HG02852 (cell line): ENCODE data around the gene NTSR1.

Experiments
- ATAC-seq: cut with Tn5 transposase; IDR thresholded peaks from one replicate; pipeline ENCODE4 v1.9.1; 2021; ENCODE audit warnings: mild to moderate bottlenecking, moderate library complexity; ENCODE audit not compliant: unreplicated experiment

The NTSR1 gene

DNA sequence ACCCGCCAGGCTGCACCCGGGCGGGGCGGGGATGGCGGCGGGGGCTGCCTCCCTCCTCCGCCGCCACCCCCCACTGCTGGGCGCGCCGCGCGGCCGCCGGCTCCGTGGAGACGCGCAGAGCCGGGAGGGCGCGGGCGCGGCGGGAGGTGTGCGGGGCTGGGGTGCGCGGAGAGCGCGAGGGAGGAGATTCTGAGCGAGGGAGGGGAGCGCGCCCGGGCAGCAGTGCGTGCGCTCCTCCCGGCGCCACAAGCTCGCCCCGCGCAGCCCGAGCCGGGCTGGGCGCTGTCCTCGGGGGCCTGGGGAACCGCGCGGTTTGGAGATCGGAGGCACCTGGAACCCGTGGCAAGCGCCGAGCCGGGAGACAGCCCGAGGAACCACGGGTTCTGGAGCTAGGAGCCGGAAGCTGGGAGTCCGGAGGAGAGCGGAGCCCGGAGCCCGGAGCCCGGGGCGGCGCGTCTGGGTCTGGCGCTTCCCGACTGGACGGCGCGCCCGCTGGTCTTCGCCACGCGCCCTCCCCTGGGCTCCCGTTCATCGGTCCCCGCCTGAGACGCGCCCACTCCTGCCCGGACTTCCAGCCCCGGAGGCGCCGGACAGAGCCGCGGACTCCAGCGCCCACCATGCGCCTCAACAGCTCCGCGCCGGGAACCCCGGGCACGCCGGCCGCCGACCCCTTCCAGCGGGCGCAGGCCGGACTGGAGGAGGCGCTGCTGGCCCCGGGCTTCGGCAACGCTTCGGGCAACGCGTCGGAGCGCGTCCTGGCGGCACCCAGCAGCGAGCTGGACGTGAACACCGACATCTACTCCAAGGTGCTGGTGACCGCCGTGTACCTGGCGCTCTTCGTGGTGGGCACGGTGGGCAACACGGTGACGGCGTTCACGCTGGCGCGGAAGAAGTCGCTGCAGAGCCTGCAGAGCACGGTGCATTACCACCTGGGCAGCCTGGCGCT, at the start of gene NTSR1:
Gene NTSR1, plus strand, starts transcription at position 246 of the 946 bp plus-strand sequence. Its CDS starts 372 bp downstream, at position 618.
- no peak for ATAC-seq

- no peak for ATAC-seq
Measured at GRCh38 chr20:62659488-62660239, 49.0 kb upstream of the NTSR1 start.

DNA sequence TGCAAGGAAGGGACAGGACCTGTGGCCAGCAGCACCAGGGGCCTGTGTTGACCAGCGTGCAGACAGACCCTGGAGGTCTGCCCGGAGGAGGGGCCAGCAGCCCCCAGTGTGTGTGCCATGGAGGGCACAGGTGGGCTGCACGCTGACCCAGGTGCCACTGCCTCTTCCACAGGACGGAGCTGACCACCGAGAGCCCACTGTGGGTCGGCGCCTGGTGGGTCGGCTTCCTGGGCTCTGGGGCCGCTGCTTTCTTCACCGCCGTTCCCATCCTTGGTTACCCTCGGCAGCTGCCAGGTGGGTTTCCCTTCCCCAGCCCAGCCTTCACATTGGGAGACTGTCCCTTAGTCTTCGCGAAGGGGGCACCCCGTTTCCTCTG, 48.4 kb upstream of the NTSR1 start:
- ATAC-seq: no peak

GRCh38 chr20:62660768-62661167, 47.9 kb upstream of the NTSR1 start:
- no peak for ATAC-seq

DNA sequence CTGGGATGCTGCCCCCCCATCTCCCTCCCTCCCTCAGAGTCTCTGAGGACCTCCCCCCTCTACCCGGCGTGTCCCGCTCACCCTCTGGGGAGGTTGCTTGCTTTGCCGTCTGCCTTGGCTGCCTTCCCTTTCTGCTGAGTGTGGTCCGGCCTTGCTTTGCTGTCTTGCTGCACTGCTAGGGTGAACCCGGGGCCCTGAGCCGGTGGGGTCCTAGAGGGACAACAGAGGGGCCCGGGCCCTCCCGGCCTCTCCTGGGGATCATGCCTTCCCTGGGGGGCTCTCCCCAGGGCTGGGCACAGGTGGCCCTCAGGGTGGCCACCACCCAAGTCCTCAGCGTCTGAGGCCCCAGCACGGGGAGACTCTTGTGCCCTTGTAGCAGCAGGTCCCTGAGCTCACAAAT, 47.0 kb upstream of the NTSR1 start:
- no peak for ATAC-seq

DNA sequence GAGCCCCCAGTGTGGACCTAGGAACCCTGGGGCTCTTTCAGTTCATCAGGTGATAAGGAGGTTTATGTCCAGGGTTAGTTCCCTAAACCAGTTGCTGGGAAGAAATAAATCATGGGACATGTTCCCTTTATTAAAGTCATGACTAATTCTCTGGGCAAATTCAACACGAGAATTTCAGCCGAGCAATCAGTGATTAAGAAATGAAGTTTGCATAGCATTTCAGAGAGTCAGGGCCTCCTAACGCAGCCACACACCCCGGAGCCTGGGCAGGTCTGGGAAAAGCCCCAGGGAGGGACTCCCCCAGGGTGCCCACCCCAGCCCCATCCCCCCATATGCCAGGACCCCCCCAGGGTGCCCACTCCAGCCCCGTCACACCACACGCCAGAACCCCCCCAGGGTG, 46.2 kb upstream of the NTSR1 start:
- no peak for ATAC-seq

DNA sequence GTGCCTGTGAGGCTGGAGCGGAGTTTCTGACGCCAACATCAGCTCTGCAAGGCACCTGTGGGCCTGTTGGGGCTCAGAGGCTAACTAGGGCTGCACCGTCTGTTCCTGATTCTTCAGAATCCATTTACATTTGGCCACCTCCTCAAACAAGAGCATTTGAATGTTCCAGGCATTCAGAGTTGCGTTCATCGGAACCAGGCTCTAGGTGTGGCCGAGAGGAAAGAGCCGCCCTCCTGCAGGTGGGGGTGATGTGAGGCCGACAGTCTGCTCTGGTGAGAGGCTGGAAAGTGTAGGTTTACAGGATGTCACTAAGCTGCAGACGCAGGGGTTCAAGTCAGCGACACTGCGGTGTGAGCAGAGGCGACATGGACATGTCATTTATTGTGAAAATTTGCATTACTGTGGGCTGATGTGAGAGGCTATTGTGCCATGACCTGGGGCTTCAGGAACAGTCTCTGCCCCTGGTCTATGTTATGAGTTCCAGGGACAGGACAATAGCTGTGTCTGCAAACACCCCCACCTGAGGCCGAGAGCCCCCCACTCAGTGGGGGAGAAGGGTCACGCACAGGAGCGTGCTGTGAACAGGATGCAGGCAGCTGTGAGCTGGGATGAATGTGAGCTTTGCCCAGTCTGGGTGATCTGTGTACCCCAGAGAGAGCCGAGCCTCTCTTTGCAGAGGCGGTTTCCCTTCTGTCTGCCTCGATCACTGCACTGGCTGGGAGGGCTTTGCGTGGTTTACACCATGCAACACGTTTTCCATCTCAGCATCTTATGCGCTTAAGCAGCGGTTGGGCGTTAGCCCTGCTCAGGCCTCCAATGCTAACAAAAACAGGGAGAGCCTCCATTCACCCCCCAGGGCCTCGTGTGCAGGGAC, 45.3 kb upstream of the NTSR1 start:
- no peak for ATAC-seq

DNA sequence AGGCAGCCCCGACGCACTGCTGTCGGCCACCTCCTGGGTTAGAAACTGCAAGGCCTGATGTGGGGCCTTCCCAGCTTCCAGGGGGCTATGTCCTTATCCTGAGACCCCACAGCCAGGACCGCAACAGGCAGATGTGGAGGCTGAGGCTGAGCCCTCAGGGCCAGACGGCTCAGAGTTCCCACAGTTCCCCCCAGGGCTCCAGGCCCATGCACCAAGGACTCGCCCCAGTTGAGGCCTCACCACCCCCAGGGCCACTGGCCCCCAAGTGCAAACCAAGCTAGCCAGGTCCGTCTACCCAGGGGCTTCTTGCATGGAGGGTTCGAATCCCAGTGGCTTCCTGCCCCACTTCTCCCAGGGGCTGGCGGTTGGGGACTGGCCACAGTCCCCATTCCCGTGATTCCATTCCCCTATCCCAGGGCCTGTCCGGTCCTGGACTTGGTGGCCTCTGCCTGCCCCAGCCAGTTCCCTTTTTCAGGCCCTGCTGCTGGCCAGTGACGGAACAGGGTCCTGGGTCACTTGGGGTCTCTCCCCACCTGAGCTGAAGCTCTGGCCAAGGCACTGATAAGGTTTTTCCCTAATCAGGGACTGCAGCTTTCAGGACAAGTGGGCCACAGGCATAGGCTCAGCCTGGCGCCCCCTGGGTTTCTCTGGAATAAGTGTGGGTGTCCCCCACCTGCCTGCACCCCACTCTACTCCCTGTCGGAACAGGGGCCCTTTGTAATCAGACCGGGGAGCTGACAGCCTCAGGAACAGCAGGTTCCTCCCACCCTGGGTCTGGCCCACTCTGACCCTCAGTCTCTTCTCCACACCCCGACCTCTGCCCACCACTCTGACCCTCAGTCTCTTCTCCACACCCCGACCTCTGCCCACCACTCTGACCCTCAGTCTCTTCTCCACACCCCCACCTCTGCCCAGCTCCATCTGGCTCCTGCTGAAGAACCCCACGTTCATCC, 44.3 kb upstream of the NTSR1 start:
- ATAC-seq: no peak

GRCh38 chr20:62665153-62665754, 43.4 kb upstream of the NTSR1 start:
- ATAC-seq: no peak

- no peak for ATAC-seq
Measured at GRCh38 chr20:62665826-62666735, 42.6 kb upstream of the NTSR1 start.

DNA sequence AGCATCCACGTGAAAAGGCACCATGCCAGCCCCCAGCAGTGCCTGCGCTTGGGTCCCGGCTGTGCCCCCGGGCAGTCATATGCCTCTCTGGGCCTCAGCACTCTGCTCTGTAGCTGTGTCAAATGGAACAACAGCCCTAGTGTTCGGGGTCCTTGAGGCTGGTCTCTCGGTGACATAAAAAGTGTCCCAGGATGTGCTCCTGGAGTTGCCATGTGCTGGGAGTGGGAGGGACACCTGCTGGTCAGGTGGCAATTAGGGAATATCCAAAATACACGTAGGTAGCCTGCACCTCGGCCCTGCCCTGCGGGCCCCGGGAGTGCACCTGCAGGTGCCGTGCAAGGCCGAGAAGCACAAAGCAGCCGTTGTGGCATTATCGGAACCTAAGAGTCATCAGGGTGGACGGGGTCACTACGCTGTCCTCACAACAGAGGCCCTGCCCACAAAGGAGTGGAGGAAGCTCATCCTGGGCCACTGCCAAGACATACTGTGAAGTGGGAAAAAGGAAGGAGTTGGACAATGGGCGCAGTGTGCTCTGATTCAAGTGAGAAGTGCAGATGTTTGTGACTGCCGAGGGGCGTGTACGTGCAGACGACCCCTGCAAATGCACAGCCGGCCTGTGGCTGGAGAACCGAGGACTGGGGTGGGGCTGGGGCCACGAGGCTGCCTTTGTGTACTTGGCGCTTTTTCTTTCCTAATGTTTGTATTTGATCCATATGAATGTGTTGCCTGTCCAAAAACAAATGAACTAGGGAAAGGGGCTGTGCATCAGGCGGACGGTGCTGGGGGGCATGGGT, 41.7 kb upstream of the NTSR1 start:
- ATAC-seq: no peak

DNA sequence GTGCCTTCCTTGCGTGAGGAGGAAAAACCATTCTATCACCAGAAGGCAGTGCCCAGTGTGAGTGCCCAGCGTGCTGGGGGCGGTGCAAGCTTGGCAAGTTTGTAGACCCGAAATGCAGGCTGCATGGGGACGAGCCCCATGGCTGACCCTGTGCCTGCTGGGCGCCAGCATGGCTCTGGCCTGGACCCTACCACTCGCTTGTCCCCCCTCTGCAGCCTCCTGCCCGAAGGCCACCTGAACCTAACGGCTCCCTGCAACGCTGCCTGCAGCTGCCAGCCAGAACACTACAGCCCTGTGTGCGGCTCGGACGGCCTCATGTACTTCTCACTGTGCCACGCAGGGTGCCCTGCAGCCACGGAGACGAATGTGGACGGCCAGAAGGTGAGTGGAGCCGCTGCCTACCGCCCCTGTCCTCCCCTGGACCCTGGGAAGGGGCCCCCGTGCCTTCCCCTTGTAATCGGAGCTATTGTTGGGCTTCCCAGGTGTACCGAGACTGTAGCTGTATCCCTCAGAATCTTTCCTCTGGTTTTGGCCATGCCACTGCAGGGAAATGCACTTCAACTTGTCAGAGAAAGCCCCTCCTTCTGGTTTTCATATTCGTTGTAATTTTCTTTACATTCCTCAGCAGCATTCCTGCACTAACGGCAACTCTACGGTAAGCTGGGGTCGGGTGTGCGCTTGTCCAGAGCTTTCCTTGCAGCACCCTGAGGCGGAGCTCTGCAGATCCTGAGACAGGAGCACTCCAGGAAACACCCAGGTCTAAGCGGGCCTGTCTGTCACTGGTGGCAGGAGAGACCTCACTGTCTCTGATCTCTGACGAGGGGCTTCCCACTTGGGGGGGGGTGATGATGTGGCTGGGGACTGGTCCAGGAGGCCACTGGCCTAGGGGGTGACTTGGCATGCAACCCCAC, 40.9 kb upstream of the NTSR1 start:
- ATAC-seq: no peak

GRCh38 chr20:62668441-62669027, 40.1 kb upstream of the NTSR1 start:
- ATAC-seq: no peak

DNA sequence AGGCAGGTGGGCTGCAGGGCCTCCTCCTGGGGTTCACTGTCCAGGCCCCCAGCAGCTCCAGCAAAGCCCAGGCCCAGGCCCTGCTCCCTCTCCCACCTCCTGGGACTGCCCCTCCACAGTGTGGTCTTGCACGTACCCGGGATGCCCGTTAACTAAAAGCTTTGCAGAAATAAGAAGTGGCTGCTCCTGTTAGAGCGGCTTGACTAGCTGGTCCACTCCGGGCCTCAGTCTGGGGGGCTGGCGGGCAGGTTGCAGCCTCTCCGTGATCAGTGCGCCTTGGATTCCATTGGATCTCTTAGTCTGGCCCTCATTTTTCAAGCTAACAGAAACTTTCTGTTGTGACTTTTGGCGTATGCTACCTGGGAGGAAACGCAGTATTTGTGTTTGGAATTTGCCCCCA, 39.4 kb upstream of the NTSR1 start:
- no peak for ATAC-seq

DNA sequence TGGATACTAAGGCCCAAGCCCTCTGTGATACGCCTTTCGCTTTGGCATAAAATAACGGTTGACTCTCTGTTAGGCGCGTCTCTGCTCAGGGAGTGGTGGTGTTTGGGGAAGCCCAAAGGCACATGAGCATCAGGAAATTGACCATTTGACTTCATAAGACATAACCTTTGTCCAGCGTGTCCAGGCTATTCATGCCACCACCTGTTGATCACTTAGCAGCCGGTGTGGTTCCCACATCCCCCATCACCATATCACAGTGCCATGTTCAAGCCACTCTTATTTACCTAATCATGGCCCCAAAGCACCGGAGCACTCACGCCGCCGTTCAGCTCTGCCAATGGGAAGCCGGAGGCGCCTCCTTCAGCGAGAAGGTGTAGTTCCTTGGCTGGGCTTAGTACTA, 38.5 kb upstream of the NTSR1 start:
- no peak for ATAC-seq

GRCh38 chr20:62670998-62671397, 37.6 kb upstream of the NTSR1 start:
- ATAC-seq: no peak
